Natural killer cell treated with Interleukin-12 subunit alpha and Interleukin-12 subunit beta and Interleukin-15 and Interleukin-18, amount 100 ng/mL, for 72 hours (primary cell): ENCODE data around the gene TFAP2A. TPM values are rescaled to one million over a fixed set of nuclear protein-coding genes. Genes with fewer than 3 reads are reported as not detected.

Experiments used
- ATAC-seq, 2 donors: fragments of 150-1000 bp; cut with Tn5 transposase in 1 of 2; sonication (Bioruptor Pico), chemical (Tn5 transposase) in 1 of 2; 2 replicates each; pipeline ENCODE4 v1.10.0; 2021
- DNase-seq: peaks from one replicate; pipeline ENCODE4 v3.0.0; 2022; ENCODE audit warnings: low spot score
- H3K27ac Mint-ChIP-seq, 2 donors: 1 replicate in 1 of 2; 2 replicates in 1 of 2; pipeline ENCODE4 v1.8.0; 2022; ENCODE audit warnings: mixed read lengths in 2 of 2, mild to moderate bottlenecking in 1 of 2, moderate library complexity in 1 of 2
- H3K27me3 Mint-ChIP-seq, 2 donors: 1 replicate in 1 of 2; 2 replicates in 1 of 2; pipeline ENCODE4 v1.8.0; 2022; ENCODE audit warnings: mixed read lengths in 2 of 2
- H3K36me3 Mint-ChIP-seq: one replicate; pipeline ENCODE4 v1.8.0; 2022; ENCODE audit warnings: mixed read lengths
- H3K4me1 Mint-ChIP-seq, 2 donors: 1 replicate in 1 of 2; 2 replicates in 1 of 2; pipeline ENCODE4 v1.8.0; 2022; ENCODE audit warnings: low read depth in 2 of 2, mixed read lengths in 2 of 2, mild to moderate bottlenecking in 1 of 2
- H3K4me3 Mint-ChIP-seq: one replicate; pipeline ENCODE4 v1.8.0; 2022; ENCODE audit warnings: mixed read lengths
- H3K9me3 Mint-ChIP-seq: 2 replicates; pipeline ENCODE4 v1.8.0; 2022; ENCODE audit warnings: mixed read lengths
- total RNA-seq, 2 donors: library from RNA; stranded (reverse); gene quantifications; one replicate each; pipeline ENCODE4 v1.2.3, GENCODE V29; 2022

TFAP2A gene
- total RNA-seq, 2 donors from 2014 or later, result 0.07 to 0.31 TPM

DNA sequence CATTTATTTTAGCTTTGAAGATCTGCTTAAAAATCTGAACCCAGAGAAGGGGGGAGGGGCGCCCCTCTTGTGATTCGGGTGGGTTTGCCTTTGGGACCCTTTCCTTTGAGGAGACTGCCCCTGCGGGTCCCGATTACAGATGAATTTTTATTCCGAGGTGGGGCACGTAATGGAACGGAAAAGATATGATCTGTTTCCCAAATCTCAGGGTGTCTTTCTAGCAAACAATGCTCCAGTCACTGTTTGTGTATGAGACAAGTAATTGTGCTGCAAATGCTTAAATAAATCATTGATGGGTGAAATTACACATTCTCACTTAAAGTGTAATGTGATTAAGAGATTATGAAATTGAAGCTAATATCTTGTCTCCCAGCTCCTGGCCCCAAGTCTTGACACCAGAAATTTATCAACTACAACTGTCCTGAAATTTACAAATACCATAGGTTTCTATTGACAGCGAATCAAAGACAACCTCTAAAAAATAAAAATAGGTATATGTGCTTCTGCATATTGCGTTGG lies 30.7 kb downstream of the TFAP2A start:
- no peak for DNase-seq
- Mint-ChIP-seq H3K27ac (no peak overlapping the region), H3K27me3 (peaks cover 53 to 73% of the 10 kb centered on the region in 2 donors), H3K9me3 (no peaks in the 10 kb centered on the region), H3K36me3 (peaks cover 18% of the 10 kb centered on the region), H3K4me1 (peaks cover 6 to 8% of the 10 kb centered on the region in 2 donors), H3K4me3 (no peak overlapping the region)
- ATAC-seq, result no peak

GRCh38 chr6:10383331-10384090 lies 31.4 kb downstream of the TFAP2A start:
- Mint-ChIP-seq H3K4me1 (peaks cover 6 to 8% of the 10 kb centered on the region in 2 donors), H3K27me3 (peaks cover 47 to 69% of the 10 kb centered on the region in 2 donors), H3K9me3 (no peaks in the 10 kb centered on the region), H3K4me3 (no peak overlapping the region), H3K36me3 (peaks cover 15% of the 10 kb centered on the region), H3K27ac (no peak overlapping the region)
- DNase-seq (no peak), ATAC-seq (no peak)

DNA sequence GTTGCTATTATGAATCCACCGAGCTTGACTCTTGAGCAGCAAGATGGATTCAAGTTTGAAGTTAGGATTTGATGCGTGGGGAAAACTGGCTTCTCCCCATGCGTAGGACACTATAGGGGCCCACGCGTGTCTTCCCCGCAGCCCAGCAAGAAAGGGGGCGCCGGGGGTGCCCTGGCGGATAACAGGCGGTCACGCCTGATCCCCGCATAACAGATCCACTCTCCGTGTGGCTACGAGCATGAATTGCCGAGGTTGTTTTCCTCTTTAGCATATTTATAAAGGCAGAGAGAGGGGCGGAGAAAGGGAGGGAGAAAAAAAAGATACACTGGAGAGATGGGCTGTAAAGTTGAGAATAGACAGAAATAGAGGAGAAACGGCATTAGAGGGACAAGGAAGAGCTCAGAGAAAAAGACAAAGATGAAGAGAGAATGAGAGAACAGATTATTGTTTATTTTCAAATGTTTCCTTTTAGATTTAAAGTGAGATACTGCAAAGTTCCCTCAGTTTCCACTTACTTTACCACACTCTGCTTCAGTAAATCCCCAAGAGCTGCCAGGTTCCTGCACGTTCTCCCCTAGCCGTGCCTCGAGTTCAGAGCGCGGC lies 32.0 kb downstream of the TFAP2A start:
- Mint-ChIP-seq H3K36me3 (peaks cover 15% of the 10 kb centered on the region), H3K4me3 (no peak overlapping the region), H3K27me3 (peaks cover 47 to 71% of the 10 kb centered on the region in 2 donors), H3K27ac (no peak overlapping the region), H3K4me1 (peaks cover 6 to 8% of the 10 kb centered on the region in 2 donors), H3K9me3 (no peaks in the 10 kb centered on the region)
- DNase-seq, result no peak
- ATAC-seq, result no peak

DNA sequence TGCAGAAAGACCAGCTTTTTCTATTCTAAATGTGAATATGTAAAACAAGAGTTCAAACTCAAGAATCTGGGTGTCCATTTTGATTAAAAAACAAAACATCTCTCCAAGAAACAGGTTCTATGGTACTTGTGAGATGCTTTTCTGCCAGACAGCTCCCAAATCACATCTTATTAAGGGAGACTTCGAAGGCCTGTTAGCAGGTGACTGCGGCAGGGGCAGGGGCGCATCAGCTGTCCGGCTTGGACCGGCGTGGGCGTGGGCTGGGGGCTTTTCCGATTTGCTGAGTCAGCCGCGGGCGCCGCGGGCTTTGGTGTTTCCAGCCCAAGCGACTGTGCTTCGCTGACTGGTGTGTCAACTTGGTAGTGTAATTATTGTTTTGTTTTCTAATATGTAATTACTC lies 32.6 kb downstream of the TFAP2A start:
- DNase-seq, result no peak
- Mint-ChIP-seq H3K4me1 (peaks cover 6 to 8% of the 10 kb centered on the region in 2 donors), H3K4me3 (no peak overlapping the region), H3K27ac (no peak overlapping the region), H3K9me3 (no peaks in the 10 kb centered on the region), H3K36me3 (peaks cover 15% of the 10 kb centered on the region), H3K27me3 (peaks cover 49 to 74% of the 10 kb centered on the region in 2 donors)
- no peak for ATAC-seq

DNA sequence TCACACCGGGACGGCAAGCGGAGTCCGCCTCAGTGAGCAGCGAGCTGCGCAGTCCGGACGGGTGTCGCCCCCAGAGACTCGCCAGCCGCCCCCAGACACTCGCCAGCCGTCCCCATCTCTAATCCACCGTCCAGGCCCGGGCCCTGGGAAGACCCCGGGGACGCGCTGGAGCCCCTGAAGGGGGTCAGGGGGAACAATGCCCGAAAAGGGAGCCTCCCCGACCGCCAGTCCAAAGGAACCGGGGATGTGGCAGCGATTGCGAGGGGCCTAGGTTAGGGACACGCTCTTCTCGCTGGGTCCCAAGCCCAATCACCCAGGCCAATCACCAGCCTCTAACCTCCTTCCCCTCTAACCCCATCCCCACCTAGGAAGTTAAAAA lies 33.1 kb downstream of the TFAP2A start:
- Mint-ChIP-seq H3K36me3 (peaks cover 15% of the 10 kb centered on the region), H3K4me1 (peaks cover 6 to 8% of the 10 kb centered on the region in 2 donors), H3K27me3 (peaks cover 47 to 70% of the 10 kb centered on the region in 2 donors), H3K27ac (no peak overlapping the region), H3K9me3 (no peaks in the 10 kb centered on the region), H3K4me3 (no peak overlapping the region)
- ATAC-seq (peak in 1 of 2 donors; percentile 9), DNase-seq (no peak)

DNA sequence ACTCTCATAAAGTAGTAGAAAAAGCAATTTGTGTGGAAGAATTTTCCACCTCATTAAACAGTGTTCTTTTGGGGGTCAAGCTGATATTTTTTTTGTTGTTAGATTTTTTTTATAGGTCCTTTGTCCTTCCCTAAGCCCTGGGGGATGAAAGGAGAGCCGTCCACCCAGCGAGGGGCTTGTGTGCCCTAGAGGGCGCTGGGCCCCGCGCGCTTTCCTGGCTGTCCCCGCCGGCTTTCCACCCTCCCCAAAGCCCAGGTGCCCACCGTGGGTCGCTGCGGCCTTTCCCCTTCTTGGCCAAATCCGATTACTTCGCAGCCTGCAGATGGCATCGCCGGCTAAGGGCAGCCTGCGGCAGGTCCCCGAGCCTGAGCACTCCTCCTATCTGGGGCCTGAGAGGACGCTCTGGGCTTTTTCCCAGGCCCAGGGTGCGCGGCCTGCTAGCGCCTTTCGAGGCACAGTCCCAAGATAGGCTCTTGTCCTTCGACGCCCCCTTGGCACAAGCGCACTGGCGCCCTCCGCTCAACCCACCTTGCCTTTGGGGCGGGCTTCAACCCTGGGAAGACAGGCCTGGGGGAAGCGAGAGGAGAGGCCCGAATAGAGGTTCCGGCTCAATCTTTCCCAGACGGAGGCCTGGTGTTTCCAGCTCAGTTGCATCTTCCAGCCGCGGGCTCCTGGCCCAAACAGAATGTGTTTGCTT lies 33.6 kb downstream of the TFAP2A start:
- H3K4me3 Mint-ChIP-seq, result no peak overlapping the region

DNA sequence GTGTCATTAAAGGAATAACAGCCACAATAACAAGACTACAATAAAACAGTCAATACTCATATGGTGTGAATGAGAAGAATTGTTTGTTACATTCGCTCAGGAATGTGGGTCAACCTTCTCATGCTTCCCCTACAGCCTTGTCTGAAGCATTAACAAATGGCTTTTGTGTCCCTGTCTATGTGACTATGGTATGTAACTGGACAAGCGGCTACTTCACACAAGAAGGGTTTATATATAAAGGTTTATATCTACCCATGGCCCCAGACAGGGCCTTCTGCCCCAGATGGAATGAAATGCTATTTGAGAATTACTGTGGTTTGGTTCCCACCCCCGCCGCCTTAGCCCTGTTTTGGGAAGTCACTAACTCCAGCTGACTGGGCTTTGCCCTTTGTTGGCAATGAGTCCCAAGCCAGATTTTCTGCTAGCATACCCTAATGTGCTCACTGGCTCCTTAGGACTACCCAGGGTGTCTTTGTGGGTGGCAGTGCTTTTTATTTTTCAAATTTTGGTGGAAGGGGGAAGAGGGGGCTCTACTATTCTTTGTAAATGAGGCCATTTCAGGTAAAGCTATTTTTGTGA lies 39.4 kb downstream of the TFAP2A start:
- ATAC-seq, result no peak
- no peak for DNase-seq
- Mint-ChIP-seq H3K9me3 (no peaks in the 10 kb centered on the region), H3K36me3 (no peaks in the 10 kb centered on the region), H3K27me3 (peaks cover 15 to 25% of the 10 kb centered on the region in 2 donors), H3K4me3 (no peak overlapping the region), H3K27ac (no peak overlapping the region), H3K4me1 (no peaks in the 10 kb centered on the region)

More for the DNA sequence above, 33.6 kb downstream of the TFAP2A start:
- DNase-seq (no peak), ATAC-seq (peak in 1 of 2 donors; percentile 27)
- Mint-ChIP-seq H3K9me3 (no peaks in the 10 kb centered on the region), H3K36me3 (peaks cover 15% of the 10 kb centered on the region), H3K4me1 (peaks cover 6 to 8% of the 10 kb centered on the region in 2 donors), H3K27me3 (peaks cover 41 to 64% of the 10 kb centered on the region in 2 donors), H3K27ac (no peak overlapping the region)

GRCh38 chr6:10373642-10374359 lies 41.1 kb downstream of the TFAP2A start:
- H3K27ac Mint-ChIP-seq, result no peak overlapping the region
- no peaks in the 10 kb centered on the region for H3K4me1 Mint-ChIP-seq
- DNase-seq (no peak), ATAC-seq (no peak)
- no peaks in the 10 kb centered on the region for H3K9me3 Mint-ChIP-seq
- no peaks in the 10 kb centered on the region for H3K36me3 Mint-ChIP-seq
- no peak overlapping the region for H3K4me3 Mint-ChIP-seq
- H3K27me3 Mint-ChIP-seq, result peaks cover 14 to 22% of the 10 kb centered on the region in 2 donors

- Mint-ChIP-seq H3K4me1 (no peaks in the 10 kb centered on the region), H3K27me3 (peaks cover 6 to 7% of the 10 kb centered on the region in 2 donors), H3K9me3 (no peaks in the 10 kb centered on the region), H3K36me3 (no peaks in the 10 kb centered on the region), H3K4me3 (no peak overlapping the region), H3K27ac (no peak overlapping the region)
- no peak for DNase-seq
- no peak for ATAC-seq
Measured at GRCh38 chr6:10369896-10370295, 45.0 kb downstream of the TFAP2A start.

DNA sequence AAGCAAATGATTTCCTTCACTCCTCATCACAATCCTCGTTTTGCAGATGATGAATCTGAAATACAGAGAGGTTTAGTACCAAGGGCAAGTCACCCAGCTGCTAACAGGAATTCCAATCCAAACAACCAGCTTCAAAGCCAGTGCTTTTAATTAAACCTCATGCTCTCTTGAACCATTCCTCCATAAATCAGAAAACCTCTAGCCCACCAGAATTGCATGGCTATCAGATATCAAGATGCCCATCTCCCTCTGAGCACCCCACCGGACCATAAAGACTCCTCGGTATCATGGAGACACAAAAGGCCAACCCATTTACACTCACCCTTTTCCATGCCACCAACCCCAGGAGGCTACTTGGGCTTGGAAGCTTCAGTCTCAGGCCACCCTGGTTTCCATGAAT lies 46.0 kb downstream of the TFAP2A start:
- no peak for ATAC-seq
- Mint-ChIP-seq H3K4me3 (no peak overlapping the region), H3K9me3 (no peaks in the 10 kb centered on the region), H3K36me3 (no peaks in the 10 kb centered on the region), H3K27me3 (peaks cover 3% of the 10 kb centered on the region in 2 donors), H3K4me1 (no peaks in the 10 kb centered on the region), H3K27ac (no peak overlapping the region)
- no peak for DNase-seq

DNA sequence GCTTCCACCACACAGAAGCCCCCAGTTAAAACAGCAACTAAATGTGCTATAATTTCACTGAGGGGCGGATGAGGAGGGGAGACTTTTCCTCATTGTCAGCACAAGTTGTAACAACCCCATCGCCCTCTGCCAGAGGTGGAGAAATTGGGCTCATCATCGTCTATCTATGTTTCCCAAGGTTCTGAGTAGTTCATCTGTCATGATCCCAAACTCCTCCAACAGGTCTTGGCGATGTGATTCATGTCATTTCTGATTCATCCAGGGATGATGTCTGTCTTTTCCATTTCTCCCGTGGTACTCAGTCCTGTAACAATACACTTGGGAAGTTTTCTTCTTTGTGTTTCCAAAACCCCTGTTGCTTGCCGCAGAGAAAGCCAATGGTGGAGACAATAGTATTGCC lies 51.0 kb downstream of the TFAP2A start:
- no peak for DNase-seq
- Mint-ChIP-seq H3K36me3 (no peaks in the 10 kb centered on the region), H3K4me3 (no peak overlapping the region), H3K27me3 (peaks cover 3 to 17% of the 10 kb centered on the region in 2 donors), H3K4me1 (no peaks in the 10 kb centered on the region), H3K9me3 (no peaks in the 10 kb centered on the region), H3K27ac (no peak overlapping the region)
- ATAC-seq, result no peak

- DNase-seq (no peak), ATAC-seq (no peak)
- Mint-ChIP-seq H3K36me3 (no peaks in the 10 kb centered on the region), H3K9me3 (peaks cover 3% of the 10 kb centered on the region), H3K27me3 (peaks cover 3 to 25% of the 10 kb centered on the region in 2 donors), H3K27ac (no peak overlapping the region), H3K4me1 (no peaks in the 10 kb centered on the region), H3K4me3 (no peak overlapping the region)
Measured at GRCh38 chr6:10362300-10362699, 52.6 kb downstream of the TFAP2A start.

GRCh38 chr6:10361428-10361827 lies 53.4 kb downstream of the TFAP2A start:
- H3K36me3 Mint-ChIP-seq, result no peaks in the 10 kb centered on the region
- ATAC-seq, result no peak
- H3K9me3 Mint-ChIP-seq, result peaks cover 3% of the 10 kb centered on the region

More at GRCh38 chr6:10361428-10361827, 53.4 kb downstream of the TFAP2A start:
- DNase-seq, result no peak
- no peak overlapping the region for H3K27ac Mint-ChIP-seq
- no peaks in the 10 kb centered on the region for H3K4me1 Mint-ChIP-seq
- H3K4me3 Mint-ChIP-seq, result no peak overlapping the region
- H3K27me3 Mint-ChIP-seq, result peaks cover 3 to 25% of the 10 kb centered on the region in 2 donors
